Peyer's patch (tissue), 4 donors: ENCODE results near the gene POU2AF3.

Source experiments
- CTCF ChIP-seq, 6 experiments: fragments of 450-650 bp in 4 of 6; fragments of 200-600 bp in 2 of 6; sonication (generic) in 1 of 6; IDR thresholded peaks; one replicate each; pipeline ENCODE4 v1.5.1; 2017 to 2019; ENCODE audit warnings: antibody characterized with exemption in 6 of 6, mild to moderate bottlenecking in 3 of 6, moderate library complexity in 1 of 6
- POLR2A ChIP-seq, 2 donors: fragments of 450-650 bp; IDR thresholded peaks; one replicate each; pipeline ENCODE4 v1.5.1; 2017; ENCODE audit warnings: antibody characterized with exemption in 2 of 2, mild to moderate bottlenecking in 2 of 2, moderate library complexity in 2 of 2

- no peak for TF ChIP-seq CTCF (IDR thresholded peaks at IDR 0.05)
- TF ChIP-seq POLR2A (IDR thresholded peaks at IDR 0.05) = no peak
Observed at GRCh38 chr11:111312076-111312475, 13.7 kb downstream of the POU2AF3 start.
